Activated naive CD4-positive, alpha-beta T cell treated with anti-CD3 and anti-CD28 coated beads, Interleukin-2, amount 10 ng/mL, durations not matched to agents 7 days and 5 days (primary cell): ENCODE results near the gene SEPTIN6.

Experiments used
- CTCF ChIA-PET: fragments of 350-600 bp; sonication (Branson Sonifier 250); formaldehyde crosslinking; loops from one replicate; lab custom pipeline; 2021; ENCODE audit warnings: antibody characterized with exemption; lab: Charles Lee
- DNase-seq: peaks from one replicate; pipeline ENCODE4 v3.0.0-alpha.2; 2020
- H3K27ac Mint-ChIP-seq: one replicate; pipeline ENCODE4 v1.8.0; 2021; ENCODE audit warnings: mild to moderate bottlenecking, moderate library complexity, mixed read lengths
- H3K27me3 Mint-ChIP-seq: one replicate; pipeline ENCODE4 v1.8.0; 2021; ENCODE audit warnings: mild to moderate bottlenecking, mixed read lengths
- H3K36me3 Mint-ChIP-seq: one replicate; pipeline ENCODE4 v1.8.0; 2021; ENCODE audit warnings: mixed read lengths
- H3K4me1 Mint-ChIP-seq: one replicate; pipeline ENCODE4 v1.8.0; 2021; ENCODE audit warnings: mixed read lengths
- H3K4me3 Mint-ChIP-seq: one replicate; pipeline ENCODE4 v1.8.0; 2021; ENCODE audit warnings: mild to moderate bottlenecking, moderate library complexity, mixed read lengths
- H3K9me3 Mint-ChIP-seq: one replicate; pipeline ENCODE4 v1.8.0; 2021; ENCODE audit warnings: mixed read lengths

SEPTIN6 gene

DNA sequence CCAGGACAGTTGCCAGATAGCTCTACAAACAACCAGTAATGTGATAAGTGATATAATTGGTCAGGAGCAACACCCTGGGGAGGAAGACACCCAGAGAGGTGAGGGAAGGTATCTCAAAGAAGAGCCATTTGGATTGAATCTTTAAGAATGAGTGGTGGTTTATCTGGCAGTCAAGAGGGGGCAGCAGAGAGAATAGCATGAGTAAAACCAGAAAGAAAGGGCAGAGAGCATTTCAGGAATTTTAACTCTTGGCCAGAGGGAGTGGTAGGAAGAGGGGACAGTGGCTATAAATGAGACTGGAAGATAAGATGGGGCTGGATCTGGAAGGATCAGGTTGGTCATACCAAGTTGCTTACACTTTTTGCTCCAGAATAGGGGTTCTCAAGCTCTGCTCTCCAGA is 5.9 kb upstream of the SEPTIN6 start:
- Mint-ChIP-seq H3K27ac (no peak overlapping the region), H3K4me1 (peaks cover 11% of the 10 kb centered on the region), H3K36me3 (no peaks in the 10 kb centered on the region), H3K4me3 (no peak overlapping the region), H3K27me3 (peaks cover 14% of the 10 kb centered on the region), H3K9me3 (no peaks in the 10 kb centered on the region)
- CTCF ChIA-PET = interaction anchor here (0.7 to 2.7 kb wide), 6 partner anchors 10 to 492 kb away, joined by 3 to 13 read pairs (median 4); no protein-coding TSS in a partner anchor
- DNase-seq = no peak

GRCh38 chrX:119696251-119696890 is 3.4 kb upstream of the SEPTIN6 start:
- Mint-ChIP-seq H3K9me3 (no peaks in the 10 kb centered on the region), H3K4me1 (peaks cover 12% of the 10 kb centered on the region), H3K27ac (no peak overlapping the region), H3K4me3 (no peak overlapping the region), H3K36me3 (peaks cover 9% of the 10 kb centered on the region), H3K27me3 (peaks cover 14% of the 10 kb centered on the region)
- CTCF ChIA-PET = no interaction called here
- no peak for DNase-seq

- Mint-ChIP-seq H3K27me3 (peaks cover 14% of the 10 kb centered on the region), H3K4me3 (no peak overlapping the region), H3K9me3 (no peaks in the 10 kb centered on the region), H3K36me3 (peaks cover 17% of the 10 kb centered on the region), H3K4me1 (peaks cover 12% of the 10 kb centered on the region), H3K27ac (no peak overlapping the region)
- no peak for DNase-seq
- CTCF ChIA-PET = interaction anchor here (1.1 to 2.0 kb wide), 3 partner anchors 8 to 179 kb away, joined by 3 to 5 read pairs (median 4); no protein-coding TSS in a partner anchor
Measured at GRCh38 chrX:119695535-119696050, 2.6 kb upstream of the SEPTIN6 start.

DNA sequence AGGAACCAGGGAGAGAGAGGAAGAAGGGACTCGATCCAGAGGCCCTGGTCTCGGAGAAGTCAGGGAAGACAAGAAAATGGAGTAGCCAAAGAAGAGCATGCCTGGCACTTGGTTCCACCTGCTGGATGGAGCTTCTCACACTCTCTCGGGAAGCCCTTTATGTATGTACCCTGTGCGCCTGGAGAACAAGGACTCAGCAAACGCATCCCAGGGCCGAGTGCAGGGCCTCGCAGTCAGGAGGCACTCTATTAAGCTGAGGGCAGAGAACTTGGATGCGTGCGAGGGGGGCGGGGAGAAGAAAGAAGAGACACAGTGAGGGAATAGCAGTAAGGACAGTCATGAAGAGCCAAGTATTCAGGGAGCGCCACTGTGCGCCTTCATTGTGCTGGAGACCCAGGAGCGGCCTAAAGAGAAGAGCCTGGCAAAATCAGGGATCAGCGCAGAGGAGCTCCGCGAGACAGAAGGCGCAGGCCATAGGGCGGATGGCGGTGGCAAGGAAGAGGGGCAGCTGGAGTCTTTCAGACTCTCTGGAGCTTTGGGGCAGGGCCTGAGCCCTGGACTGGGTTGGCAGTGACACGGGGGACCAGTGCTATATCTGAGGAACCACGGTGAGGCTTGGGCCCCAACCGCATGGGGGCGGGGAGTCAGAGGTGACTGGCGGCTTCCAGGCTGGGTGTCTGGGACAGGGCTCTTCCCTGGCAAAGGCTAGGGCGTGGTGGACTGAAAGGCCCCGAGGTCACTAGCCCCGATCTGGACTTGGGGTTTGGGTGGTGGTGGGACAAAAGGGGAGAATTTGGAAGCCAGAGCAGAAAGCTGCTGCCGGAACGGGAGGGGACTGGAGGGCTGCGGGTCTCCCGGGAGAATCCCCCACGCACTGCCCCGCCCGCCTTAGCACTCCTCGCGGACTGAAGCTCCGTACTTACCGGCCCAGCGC is 1.9 kb upstream of the SEPTIN6 start:
- H3K9me3 Mint-ChIP-seq = no peaks in the 10 kb centered on the region
- no peak overlapping the region for H3K4me3 Mint-ChIP-seq
- H3K4me1 Mint-ChIP-seq = peaks cover 17% of the 10 kb centered on the region
- CTCF ChIA-PET = interaction anchor here (1.1 to 2.0 kb wide), 5 partner anchors 9 to 178 kb away, joined by 3 to 5 read pairs (median 3); no protein-coding TSS in a partner anchor
- peaks cover 22% of the 10 kb centered on the region for H3K36me3 Mint-ChIP-seq
- DNase-seq = no peak
- no peak overlapping the region for H3K27ac Mint-ChIP-seq
- peaks cover 14% of the 10 kb centered on the region for H3K27me3 Mint-ChIP-seq

GRCh38 chrX:119693996-119694451 is 1.1 kb upstream of the SEPTIN6 start:
- Mint-ChIP-seq H3K27ac (peak overlapping the region; percentile 45), H3K36me3 (peaks cover 23% of the 10 kb centered on the region), H3K27me3 (peaks cover 14% of the 10 kb centered on the region), H3K4me3 (peak overlapping the region; percentile 85), H3K9me3 (no peaks in the 10 kb centered on the region), H3K4me1 (peaks cover 18% of the 10 kb centered on the region)
- CTCF ChIA-PET = interaction anchor here (0.6 to 2.0 kb wide), 5 partner anchors 10 to 181 kb away, joined by 3 to 6 read pairs (median 3); no protein-coding TSS in a partner anchor
- DNase-seq = no peak

GRCh38 chrX:119692191-119693039 is 553 bp downstream of the SEPTIN6 start:
- H3K27ac Mint-ChIP-seq = peak overlapping the region; percentile 100
- H3K9me3 Mint-ChIP-seq = no peaks in the 10 kb centered on the region
- DNase-seq = peak; percentile 75
- CTCF ChIA-PET = interaction anchor here (0.8 to 2.5 kb wide), 10 partner anchors 9 to 89 kb away, joined by 3 to 13 read pairs (median 4); no protein-coding TSS in a partner anchor
- H3K27me3 Mint-ChIP-seq = peaks cover 10% of the 10 kb centered on the region
- H3K4me1 Mint-ChIP-seq = peaks cover 32% of the 10 kb centered on the region
- peaks cover 28% of the 10 kb centered on the region for H3K36me3 Mint-ChIP-seq
- peak overlapping the region; percentile 91 for H3K4me3 Mint-ChIP-seq

DNA sequence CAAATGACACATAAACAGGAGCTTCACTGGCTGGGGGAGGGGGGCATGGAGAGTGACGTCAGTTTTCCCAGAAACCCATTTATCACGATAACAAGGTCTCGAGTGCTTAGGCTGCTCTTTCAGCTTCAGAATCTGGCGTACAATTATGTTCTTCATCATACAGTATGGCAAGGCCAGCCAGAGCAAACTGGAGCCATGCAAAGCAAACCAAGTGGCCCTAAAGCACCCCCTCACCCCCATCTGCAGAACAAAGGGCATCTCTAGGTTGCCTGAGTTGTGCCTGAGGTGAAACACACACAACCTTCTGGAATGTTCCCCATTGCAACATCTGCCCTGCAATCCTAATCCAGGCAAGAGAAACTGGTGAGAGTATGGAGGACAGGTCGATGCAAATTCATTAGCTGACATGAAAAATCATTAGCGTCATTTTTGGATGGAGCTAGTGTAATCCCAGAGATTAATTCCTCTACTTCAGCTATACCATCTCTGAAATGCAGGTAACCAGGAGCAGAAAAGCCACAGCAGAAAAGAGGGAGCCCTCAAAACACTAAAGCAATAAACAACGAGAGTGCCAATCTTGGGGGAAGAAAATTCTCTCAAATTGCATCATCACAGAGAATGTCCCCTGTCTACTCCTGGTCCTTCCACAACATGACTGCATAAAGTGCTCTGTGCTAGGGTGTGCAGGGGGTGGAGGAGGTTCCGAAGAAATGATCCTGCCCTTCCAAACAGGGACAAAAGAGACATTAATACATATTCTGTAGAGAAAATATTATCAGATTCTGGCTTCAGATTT is 1.8 kb downstream of the SEPTIN6 start:
- peaks cover 5% of the 10 kb centered on the region for H3K27me3 Mint-ChIP-seq
- no peaks in the 10 kb centered on the region for H3K9me3 Mint-ChIP-seq
- H3K27ac Mint-ChIP-seq = peak overlapping the region; percentile 100
- CTCF ChIA-PET = interaction anchor here (0.9 to 2.5 kb wide), 4 partner anchors 8 to 37 kb away, joined by 3 to 13 read pairs (median 6); no protein-coding TSS in a partner anchor
- peak; percentile 80 for DNase-seq
- H3K36me3 Mint-ChIP-seq = peaks cover 35% of the 10 kb centered on the region
- peaks cover 45% of the 10 kb centered on the region for H3K4me1 Mint-ChIP-seq
- H3K4me3 Mint-ChIP-seq = peak overlapping the region; percentile 91

- CTCF ChIA-PET = interaction anchor here (1.5 kb wide), 1 partner anchor 14 kb away, joined by 4 read pairs; no protein-coding TSS in a partner anchor
- no peaks in the 10 kb centered on the region for H3K9me3 Mint-ChIP-seq
- peaks cover 48% of the 10 kb centered on the region for H3K36me3 Mint-ChIP-seq
- H3K27me3 Mint-ChIP-seq = no peaks in the 10 kb centered on the region
- peaks cover 57% of the 10 kb centered on the region for H3K4me1 Mint-ChIP-seq
- H3K4me3 Mint-ChIP-seq = peak overlapping the region; percentile 91
- H3K27ac Mint-ChIP-seq = peak overlapping the region; percentile 100
- DNase-seq = peak; percentile 62
Measured at GRCh38 chrX:119688911-119689321, 4.1 kb downstream of the SEPTIN6 start.

DNA sequence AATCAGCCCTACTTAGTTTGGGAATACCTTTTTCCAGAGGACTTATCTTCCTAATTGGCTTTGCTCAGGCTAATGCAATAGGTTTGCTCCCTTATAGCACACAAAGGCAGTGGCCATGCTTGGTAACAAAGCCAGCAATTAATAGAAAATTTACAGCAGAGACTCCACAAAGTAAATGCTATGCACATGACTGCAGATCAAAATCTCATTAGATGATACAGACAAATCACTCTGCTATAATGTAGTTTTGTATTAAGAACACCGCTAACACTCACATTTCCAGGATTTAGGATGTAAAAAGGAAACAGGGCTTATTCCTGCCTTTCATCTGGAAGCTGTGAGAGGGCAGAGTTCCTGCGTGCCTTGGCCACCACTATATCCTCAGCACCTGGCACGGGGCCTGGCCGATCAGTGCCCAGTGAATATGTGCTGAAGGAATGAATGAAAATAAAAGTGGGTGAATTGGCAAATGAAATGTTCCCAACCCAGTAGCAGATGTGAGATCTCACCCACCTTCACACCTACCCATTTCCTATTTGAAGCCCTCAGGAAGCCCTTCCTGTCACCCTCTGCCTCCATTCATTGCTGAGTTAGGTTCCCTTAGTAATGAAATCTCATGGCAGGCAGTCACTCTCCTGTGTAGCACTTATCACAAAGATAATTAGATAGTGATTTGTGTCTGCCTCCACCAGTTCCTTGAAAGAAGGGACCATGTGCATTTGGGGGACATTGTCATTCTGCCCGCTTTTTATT is 5.1 kb downstream of the SEPTIN6 start:
- Mint-ChIP-seq H3K4me3 (peak overlapping the region; percentile 91), H3K27me3 (no peaks in the 10 kb centered on the region), H3K27ac (peak overlapping the region; percentile 100), H3K9me3 (no peaks in the 10 kb centered on the region), H3K4me1 (peaks cover 61% of the 10 kb centered on the region), H3K36me3 (peaks cover 54% of the 10 kb centered on the region)
- CTCF ChIA-PET = no interaction called here
- peak; percentile 30 for DNase-seq

GRCh38 chrX:119686087-119686691 is 6.8 kb downstream of the SEPTIN6 start:
- Mint-ChIP-seq H3K27ac (peak overlapping the region; percentile 100), H3K4me3 (peak overlapping the region; percentile 91), H3K4me1 (peaks cover 72% of the 10 kb centered on the region), H3K27me3 (no peaks in the 10 kb centered on the region), H3K36me3 (peaks cover 46% of the 10 kb centered on the region), H3K9me3 (no peaks in the 10 kb centered on the region)
- peak; percentile 39 for DNase-seq
- CTCF ChIA-PET = no interaction called here

GRCh38 chrX:119685225-119686066 is 7.5 kb downstream of the SEPTIN6 start:
- Mint-ChIP-seq H3K4me3 (peak overlapping the region; percentile 91), H3K27ac (peak overlapping the region; percentile 100), H3K9me3 (no peaks in the 10 kb centered on the region), H3K4me1 (peaks cover 76% of the 10 kb centered on the region), H3K27me3 (no peaks in the 10 kb centered on the region), H3K36me3 (peaks cover 45% of the 10 kb centered on the region)
- CTCF ChIA-PET = interaction anchor here (0.7 to 1.6 kb wide), 2 partner anchors 10 to 44 kb away, joined by 3 to 5 read pairs; no protein-coding TSS in a partner anchor
- peak; percentile 63 for DNase-seq
